GM18520 (cell line): ENCODE results near the gene ACTN1.

Experiments used
- ATAC-seq: cut with Tn5 transposase; IDR thresholded peaks from one replicate; pipeline ENCODE4 v1.9.1; 2021; ENCODE audit not compliant: unreplicated experiment

Gene ACTN1

DNA sequence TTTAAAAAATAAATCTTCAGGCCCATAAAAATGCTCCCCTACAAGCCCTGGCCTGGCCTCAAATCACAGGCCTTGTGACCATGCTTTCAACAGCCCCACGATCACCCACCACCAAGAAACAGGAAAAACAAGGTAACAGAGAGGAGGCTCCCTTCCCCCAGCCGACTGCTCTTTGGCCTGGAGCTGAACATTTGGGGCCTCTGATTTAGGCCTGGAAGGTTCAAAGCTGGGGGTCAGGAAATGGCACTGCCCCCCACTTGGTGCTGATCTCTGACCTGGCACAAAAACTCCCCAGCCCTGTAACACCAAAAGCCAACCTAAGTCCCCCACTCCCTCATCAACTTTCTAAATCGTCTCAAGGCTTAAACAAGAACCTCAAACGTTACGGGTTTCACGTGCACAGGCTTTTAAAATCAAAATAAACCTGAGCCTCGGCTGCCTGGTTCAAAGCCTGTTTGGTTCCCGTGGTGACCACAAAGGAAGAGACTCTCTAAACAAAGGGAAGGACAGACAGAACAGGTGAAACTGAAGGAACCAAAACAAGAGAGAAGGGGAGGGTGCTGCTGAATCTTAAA lies 9.0 kb downstream of the ACTN1 start:
- no peak for ATAC-seq

- no peak for ATAC-seq
These were observed 9.6 kb downstream of the ACTN1 start for GRCh38 chr14:68969278-68970033.

- no peak for ATAC-seq
These were observed 10.4 kb downstream of the ACTN1 start for GRCh38 chr14:68968721-68969120.

- ATAC-seq: no peak
These were observed 11.1 kb downstream of the ACTN1 start for GRCh38 chr14:68968051-68968450.

DNA sequence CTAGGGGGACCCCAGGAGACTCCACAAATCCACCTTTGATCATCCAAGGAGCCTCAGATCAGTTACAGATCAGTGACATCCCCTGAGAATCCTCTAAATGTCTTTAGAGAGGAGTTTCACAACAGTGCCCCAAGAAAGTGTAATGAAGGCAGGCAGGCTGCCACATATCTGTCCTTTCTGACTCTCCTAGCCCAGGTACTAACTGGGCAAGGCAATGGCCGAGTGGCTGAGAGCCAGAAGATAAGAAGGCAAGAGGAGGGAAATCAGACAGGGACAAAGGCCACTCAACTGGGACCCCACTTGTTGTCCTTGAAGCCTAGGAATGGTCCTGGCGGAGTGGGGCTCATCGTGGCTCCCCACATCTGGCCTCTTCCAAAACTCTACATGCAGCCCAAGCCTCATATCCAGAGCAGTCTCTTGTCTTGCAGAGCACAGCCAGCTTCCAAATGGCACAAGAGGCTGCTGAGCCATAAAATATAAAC lies 11.6 kb downstream of the ACTN1 start:
- ATAC-seq: no peak

- no peak for ATAC-seq
These were observed 12.2 kb downstream of the ACTN1 start for GRCh38 chr14:68966872-68967301.

DNA sequence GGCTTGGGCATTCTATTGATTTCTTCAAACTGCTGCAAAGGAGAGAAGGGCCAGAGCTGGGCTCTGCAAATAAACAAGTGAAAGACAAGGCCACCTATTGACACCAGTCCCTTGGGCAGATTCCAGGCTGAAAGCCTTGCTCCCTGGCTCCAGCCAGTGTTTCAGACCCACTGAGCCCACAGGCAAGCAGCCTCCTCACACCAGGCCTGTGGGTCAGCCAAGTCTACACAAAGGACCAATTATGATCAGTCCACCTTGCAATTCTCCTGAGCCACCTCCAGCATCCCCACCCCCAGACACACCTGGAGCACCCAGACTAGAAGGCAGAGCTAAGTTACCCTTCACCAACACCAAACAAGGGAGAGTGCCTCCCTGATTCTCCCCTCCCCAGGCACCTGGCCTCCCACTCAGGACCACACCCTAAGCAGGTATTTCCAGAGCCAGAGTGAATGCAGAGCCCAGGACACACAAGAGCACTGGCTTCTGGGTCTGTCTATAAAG lies 13.8 kb downstream of the ACTN1 start:
- ATAC-seq: no peak

DNA sequence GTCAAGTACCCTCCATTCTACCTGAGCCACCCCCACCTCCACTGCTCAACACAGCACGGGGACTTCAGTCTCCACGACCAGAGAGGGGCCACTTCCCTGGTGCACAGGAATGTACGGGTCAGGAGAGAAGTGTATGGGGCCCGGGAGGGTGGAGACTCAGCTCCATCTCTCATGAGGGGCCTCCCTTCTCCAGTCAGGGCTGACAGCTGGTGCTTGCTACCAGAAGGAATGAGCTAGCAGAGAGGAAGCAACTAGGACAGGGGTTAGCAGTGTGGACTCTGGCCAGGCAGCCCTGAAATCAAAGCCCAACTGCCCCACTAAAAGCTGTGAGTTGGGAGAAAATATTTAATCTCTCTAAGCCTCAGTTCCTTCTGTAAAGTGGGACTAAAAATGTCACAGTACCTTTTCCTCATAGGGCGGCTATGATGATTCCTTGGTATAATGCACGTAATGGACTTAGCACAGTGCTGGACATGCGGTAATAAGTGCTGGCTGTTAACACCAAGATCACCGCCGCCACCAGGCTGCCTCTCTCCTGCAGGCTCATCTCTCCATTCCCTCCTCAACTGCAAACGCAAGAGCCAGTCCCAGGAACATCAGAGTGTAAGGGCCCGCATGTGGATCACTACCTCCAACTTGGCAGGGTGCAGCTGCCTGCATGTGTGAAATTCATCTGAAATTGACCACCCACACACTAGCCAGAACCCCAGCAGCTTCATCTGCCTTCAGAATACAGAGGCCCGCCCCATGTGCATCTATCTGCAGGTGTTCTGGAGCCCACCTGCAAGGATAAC lies 14.6 kb downstream of the ACTN1 start:
- ATAC-seq: no peak

DNA sequence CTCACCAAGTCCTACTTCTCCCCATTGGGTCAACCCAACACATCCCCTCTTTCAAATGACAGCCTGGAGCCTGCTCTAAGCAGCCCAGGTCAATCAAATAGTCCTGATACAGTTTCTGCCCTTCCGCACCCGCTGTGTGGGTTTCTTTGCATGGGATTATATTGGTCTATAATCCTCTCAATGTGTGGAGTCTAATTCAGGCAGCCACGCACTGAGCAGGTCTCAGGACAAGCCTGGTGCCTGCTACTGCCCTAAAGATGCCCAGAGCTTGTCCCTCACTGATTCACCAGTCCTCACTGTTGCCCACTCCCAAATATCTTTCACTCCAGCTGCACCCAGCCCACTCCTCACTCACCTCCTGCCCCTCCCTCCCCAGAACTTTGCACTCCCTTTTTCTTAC lies 16.4 kb downstream of the ACTN1 start:
- ATAC-seq: no peak

DNA sequence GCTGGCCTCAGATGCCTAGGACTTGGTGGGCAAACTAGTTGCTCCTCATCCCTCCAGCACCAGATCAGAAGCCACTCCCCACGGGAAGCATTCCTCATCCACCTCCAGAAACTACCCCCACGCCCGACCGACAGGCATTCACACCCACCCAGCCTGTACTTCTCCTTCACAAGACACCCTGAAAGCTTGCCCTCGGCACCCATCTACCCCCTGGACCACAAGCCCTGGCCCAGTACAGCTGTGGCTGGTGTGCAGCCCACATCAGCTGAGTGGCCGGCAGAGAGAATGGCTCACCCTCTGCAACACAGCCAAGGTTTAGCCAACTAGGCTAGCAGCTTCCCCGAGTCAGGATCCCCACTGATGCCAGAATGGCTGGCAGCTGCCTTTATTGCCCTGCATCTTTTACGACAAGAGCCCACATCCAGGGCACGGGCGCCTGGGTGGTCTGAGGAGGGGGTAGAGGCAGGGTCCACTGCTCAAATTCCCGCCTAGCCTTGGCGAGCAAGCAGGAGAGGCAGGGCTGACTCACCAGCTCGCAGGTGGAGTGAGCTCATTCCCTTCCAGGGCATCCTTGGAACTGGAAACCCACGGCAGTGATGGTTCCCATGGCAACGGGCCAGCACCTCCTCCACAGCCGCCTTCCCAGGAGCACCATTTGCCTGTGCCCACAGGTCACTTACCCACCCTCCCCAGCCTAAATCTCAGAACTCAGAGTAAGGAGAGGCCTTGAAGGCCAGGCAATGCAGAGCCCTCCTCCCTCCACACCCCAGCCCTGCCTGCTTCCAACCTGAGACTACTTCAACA lies 17.1 kb downstream of the ACTN1 start:
- no peak for ATAC-seq

DNA sequence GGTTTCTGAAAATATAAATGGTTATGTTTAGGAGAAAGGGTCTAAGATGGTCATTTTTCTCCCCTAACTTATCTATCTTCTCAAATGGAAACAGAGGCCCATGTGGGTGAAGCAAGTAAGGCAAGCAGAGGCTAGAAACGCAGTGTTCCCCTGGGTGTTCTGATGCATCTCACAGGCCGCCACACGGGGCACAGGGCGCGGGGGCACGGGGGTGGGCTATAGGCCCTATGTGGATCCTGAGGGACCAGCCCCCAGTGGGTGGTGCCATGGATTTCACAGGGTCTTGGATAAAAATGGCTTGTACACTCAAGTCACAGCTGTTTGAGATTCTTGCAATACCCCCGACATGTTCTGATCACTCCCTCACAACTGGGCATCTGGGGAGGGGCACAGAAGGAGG lies 17.7 kb downstream of the ACTN1 start:
- ATAC-seq: no peak

- no peak for ATAC-seq
These were observed 19.0 kb downstream of the ACTN1 start for GRCh38 chr14:68960123-68960522.

GRCh38 chr14:68959035-68959434 lies 20.1 kb downstream of the ACTN1 start:
- ATAC-seq: no peak

- no peak for ATAC-seq
These were observed 20.5 kb downstream of the ACTN1 start for GRCh38 chr14:68958553-68958952.

- no peak for ATAC-seq
These were observed 21.3 kb downstream of the ACTN1 start for GRCh38 chr14:68957775-68958174.

DNA sequence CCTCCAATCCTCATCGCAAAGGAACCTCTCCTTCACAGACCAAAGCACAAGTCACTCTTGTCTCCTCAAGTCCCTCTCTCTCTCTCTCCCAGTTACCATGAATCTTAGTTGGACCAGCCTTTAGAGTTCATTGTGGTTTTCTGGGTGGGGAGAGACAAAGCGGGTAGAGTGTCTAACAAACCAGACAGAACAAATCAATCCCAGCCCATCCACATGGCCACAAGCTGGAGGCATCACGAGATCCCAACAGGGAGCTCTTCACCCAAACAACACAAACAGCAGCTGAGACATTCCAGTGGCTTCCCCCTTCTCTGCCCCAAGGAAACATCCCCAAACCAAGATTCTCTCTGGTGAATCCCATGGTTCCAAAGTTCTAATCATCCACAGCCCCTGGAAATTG lies 22.4 kb downstream of the ACTN1 start:
- ATAC-seq: no peak

DNA sequence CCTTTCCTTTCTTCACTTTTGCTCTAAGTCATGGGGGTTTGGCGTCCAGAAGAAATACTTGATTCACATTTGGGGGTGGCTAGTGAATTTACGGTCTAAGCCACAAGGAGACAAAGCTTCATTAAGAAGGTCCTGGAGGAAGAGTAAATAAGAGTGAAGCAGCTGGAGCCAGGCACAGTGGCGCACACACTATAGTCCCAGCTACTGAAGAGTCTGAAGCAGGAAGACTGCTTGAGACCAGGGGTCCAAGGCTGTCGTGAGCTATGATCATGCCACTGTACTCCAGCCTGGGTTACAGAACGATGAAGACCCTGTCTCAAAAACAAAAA lies 23.3 kb downstream of the ACTN1 start:
- no peak for ATAC-seq

- ATAC-seq: no peak
These were observed 23.8 kb downstream of the ACTN1 start for GRCh38 chr14:68955164-68955850.

- ATAC-seq: no peak
These were observed 25.9 kb downstream of the ACTN1 start for GRCh38 chr14:68953196-68953555.

DNA sequence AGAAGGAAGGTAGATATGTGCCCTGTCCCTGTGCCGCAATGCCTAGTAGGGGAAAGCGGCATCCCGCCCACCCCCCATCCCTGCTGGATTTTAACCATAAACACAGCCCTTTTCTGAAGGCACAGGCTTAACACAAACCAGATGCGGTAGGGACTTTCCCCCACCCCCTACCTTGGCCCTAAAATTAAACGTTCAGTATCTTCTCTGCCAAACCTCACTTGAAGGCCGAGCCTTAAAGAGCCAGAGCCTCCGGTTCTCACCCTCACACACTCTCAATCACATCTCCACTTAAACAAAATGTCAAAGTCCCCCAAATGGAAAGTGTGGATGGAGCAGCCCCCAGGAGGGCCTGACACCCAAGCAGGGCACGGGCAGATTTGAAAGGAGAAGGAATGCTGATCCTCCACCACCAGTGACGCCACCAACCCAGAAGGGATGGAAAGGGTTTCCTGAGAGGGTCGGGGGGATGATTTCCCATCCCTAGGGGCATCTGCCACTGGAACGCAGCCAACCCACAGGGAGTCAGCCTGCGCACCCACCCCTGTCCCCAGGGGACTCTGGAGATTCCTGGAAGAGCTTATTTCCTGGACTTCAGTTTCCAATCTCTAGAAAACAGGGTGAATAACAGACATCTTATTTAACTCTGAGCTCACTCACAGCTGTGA lies 26.4 kb downstream of the ACTN1 start:
- no peak for ATAC-seq
